Measurements from ENCODE around the gene TSPAN4. TPM values are rescaled to one million over a fixed set of nuclear protein-coding genes. Genes with fewer than 3 reads are reported as not detected.

The TSPAN4 gene
- total and polyA plus RNA-seq, 2 of the 13 experiments (the other 11 are each of a cell fraction or from before 2014, with no cell fraction given): 31.7 to 68.3 TPM

GRCh38 chr11:819129-819931 is 23.3 kb upstream of the TSPAN4 start (continued):
- TF ChIP-seq, protein P1, sequence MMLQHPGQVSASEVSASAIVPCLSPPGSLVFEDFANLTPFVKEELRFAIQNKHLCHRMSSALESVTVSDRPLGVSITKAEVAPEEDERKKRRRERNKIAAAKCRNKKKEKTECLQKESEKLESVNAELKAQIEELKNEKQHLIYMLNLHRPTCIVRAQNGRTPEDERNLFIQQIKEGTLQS (CRISPR knock-in tag; IDR thresholded peaks at IDR 0.05): no peak
- TF ChIP-seq SNRNP70 (IDR thresholded peaks at IDR 0.05; ENCODE audit: low read depth, low read length): no peak
- TF ChIP-seq SOX13 (IDR thresholded peaks at IDR 0.05): no peak
- TF ChIP-seq SOX13 (CRISPR knock-in tag; conservative IDR thresholded peaks at IDR 0.05 in 1 of 2, IDR thresholded peaks at IDR 0.05 in 1 of 2): no peak
- TF ChIP-seq ZNF672 (CRISPR knock-in tag; IDR thresholded peaks at IDR 0.05): no peak
- 0 out of 2 replicates have a peak, but pooled peaks have one; percentile 31 for TF ChIP-seq TMF1 (CRISPR knock-in tag; IDR thresholded peaks at IDR 0.05; ENCODE audit: low read depth)
- TF ChIP-seq, protein P2, sequence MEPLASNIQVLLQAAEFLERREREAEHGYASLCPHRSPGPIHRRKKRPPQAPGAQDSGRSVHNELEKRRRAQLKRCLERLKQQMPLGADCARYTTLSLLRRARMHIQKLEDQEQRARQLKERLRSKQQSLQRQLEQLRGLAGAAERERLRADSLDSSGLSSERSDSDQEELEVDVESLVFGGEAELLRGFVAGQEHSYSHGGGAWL (CRISPR knock-in tag; IDR thresholded peaks at IDR 0.05): no peak
- TF ChIP-seq MXI1 (IDR thresholded peaks at IDR 0.05; ENCODE audit: borderline replicate concordance, low read depth, low read length): peak; percentile 62; the same call in 1 of the 3 replicates
- no peak for TF ChIP-seq PRDM4 (CRISPR knock-in tag; IDR thresholded peaks at IDR 0.05; ENCODE audit: borderline replicate concordance)
- TF ChIP-seq MEF2D (CRISPR knock-in tag; IDR thresholded peaks at IDR 0.05): no peak
- TF ChIP-seq CHD2 (IDR thresholded peaks at IDR 0.05; ENCODE audit: low read depth, low read length): no peak
- TF ChIP-seq ZNF788 (CRISPR knock-in tag; IDR thresholded peaks at IDR 0.05; ENCODE audit: borderline replicate concordance): no peak; the same call in 1 of the 2 replicates
- TF ChIP-seq PPARG (CRISPR knock-in tag; conservative IDR thresholded peaks at IDR 0.05): no peak
- TF ChIP-seq SMARCE1 (IDR thresholded peaks at IDR 0.05; ENCODE audit: borderline replicate concordance): no peak
- TF ChIP-seq ZNF235 (CRISPR knock-in tag; IDR thresholded peaks at IDR 0.05; ENCODE audit: borderline replicate concordance): no peak
- no peak; the same call in 1 of the 2 replicates for TF ChIP-seq ZNF17 (CRISPR knock-in tag; IDR thresholded peaks at IDR 0.05)
- no peak for TF ChIP-seq ZNF230 (CRISPR knock-in tag; IDR thresholded peaks at IDR 0.05)
- TF ChIP-seq MEIS1 (CRISPR knock-in tag; IDR thresholded peaks at IDR 0.05; ENCODE audit: borderline replicate concordance): peak; percentile 21
- no peak for TF ChIP-seq STAT5B (CRISPR knock-in tag; IDR thresholded peaks at IDR 0.05)
- TF ChIP-seq KLF16 (CRISPR knock-in tag; IDR thresholded peaks at IDR 0.05): peak in 1 of 2 experiments; percentile 42; a peak in 2 of 4 replicates
- no peak for TF ChIP-seq ZBTB43 (CRISPR knock-in tag; conservative IDR thresholded peaks at IDR 0.05)
- TF ChIP-seq RARA (CRISPR knock-in tag; IDR thresholded peaks at IDR 0.05): no peak
- TF ChIP-seq, protein P3, sequence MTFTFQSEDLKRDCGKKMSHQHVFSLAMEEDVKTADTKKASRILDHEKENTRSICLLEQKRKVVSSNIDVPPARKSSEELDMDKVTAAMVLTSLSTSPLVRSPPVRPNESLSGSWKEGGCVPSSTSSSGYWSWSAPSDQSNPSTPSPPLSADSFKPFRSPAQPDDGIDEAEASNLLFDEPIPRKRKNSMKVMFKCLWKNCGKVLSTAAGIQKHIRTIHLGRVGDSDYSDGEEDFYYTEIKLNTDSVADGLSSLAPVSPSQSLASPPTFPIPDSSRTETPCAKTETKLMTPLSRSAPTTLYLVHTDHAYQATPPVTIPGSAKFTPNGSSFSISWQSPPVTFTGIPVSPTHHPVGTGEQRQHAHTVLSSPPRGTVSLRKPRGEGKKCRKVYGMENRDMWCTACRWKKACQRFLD (CRISPR knock-in tag; IDR thresholded peaks at IDR 0.05; ENCODE audit: borderline replicate concordance): no peak
- 0 out of 2 replicates have a peak, but pooled peaks have one; percentile 76 for TF ChIP-seq ARID2 (CRISPR knock-in tag; IDR thresholded peaks at IDR 0.05; ENCODE audit: borderline replicate concordance)
- TF ChIP-seq TGIF2 (CRISPR knock-in tag; IDR thresholded peaks at IDR 0.05): no peak
